Stimulated activated naive CD8-positive, alpha-beta T cell treated with anti-CD3 and anti-CD28 coated beads, Interleukin-15, amount 100 ng/mL, for 72 hours (primary cell): ENCODE data around the gene DIP2C.
"Not testable (repeated sequence)": the region's sequence is repeated elsewhere in the genome, so short reads cannot be mapped to it uniquely, and the experiment has no call there.

ENCODE experiments used
- ATAC-seq: fragments of 150-1000 bp; cut with Tn5 transposase; 2 replicates; pipeline ENCODE4 v1.10.0; 2021; ENCODE audit warnings: mild to moderate bottlenecking, moderate library complexity
- DNase-seq, 2 donors: peaks; one replicate each; pipeline ENCODE4 v3.0.0; 2021 to 2022
- H3K27ac Mint-ChIP-seq, 2 donors: one replicate each; pipeline ENCODE4 v1.8.0; 2022; ENCODE audit warnings: mild to moderate bottlenecking in 2 of 2, mixed read lengths in 2 of 2, moderate library complexity in 2 of 2
- H3K27me3 Mint-ChIP-seq: one replicate; pipeline ENCODE4 v1.8.0; 2022; ENCODE audit warnings: mixed read lengths
- H3K4me1 Mint-ChIP-seq: one replicate; pipeline ENCODE4 v1.8.0; 2022; ENCODE audit warnings: mild to moderate bottlenecking, mixed read lengths
- H3K4me3 Mint-ChIP-seq, 2 donors: one replicate each; pipeline ENCODE4 v1.8.0; 2022; ENCODE audit warnings: mild to moderate bottlenecking in 2 of 2, mixed read lengths in 2 of 2, moderate library complexity in 1 of 2
- H3K9me3 Mint-ChIP-seq, 2 donors: one replicate each; pipeline ENCODE4 v1.8.0; 2022; ENCODE audit warnings: mixed read lengths in 2 of 2

DIP2C gene

GRCh38 chr10:687583-688311, 1.7 kb downstream of the DIP2C start:
- Mint-ChIP-seq H3K9me3 (no peaks in the 10 kb centered on the region), H3K27me3 (peaks cover 65% of the 10 kb centered on the region), H3K27ac (no peak overlapping the region), H3K4me1 (peaks cover 10% of the 10 kb centered on the region), H3K4me3 (no peak overlapping the region)
- no peak for DNase-seq
- ATAC-seq, result no peak

DNA sequence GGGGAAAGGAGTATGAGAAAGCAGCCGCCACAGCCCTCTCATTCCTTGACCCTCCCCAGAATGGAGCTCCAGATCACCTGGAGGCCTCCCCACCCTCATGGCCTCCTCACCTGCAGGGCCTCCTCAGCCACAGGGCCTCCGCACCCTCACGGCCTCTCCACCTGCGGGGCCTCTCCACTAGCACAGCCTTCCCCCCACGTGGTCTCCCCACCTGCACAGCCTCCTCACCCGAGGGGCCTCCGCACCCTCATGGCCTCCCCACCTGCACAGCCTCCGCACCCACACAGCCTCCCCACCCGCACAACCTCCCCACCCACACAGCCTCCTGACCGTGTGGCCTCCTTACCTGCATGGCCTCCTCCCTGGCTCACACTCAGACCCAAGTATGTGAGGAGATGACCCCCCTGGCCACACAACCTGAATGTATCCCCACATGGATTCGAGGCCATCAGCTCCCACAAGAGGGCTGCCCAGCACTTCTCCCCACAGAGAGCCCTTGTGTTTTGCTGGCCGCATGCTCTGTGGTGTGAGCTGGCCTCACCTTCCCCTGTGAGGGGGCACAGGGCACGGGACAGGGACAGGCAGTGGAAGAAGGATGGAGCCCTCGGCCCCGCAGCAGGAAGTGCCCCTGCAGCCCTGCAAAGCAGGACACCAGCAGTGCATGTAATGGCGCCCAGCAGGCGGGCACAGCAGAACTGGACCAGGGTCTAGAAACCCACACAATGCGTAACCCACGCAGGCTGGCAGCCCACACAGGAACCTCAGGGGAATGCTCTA, 3.1 kb downstream of the DIP2C start:
- Mint-ChIP-seq H3K9me3 (no peaks in the 10 kb centered on the region), H3K27me3 (peaks cover 53% of the 10 kb centered on the region), H3K4me1 (peaks cover 10% of the 10 kb centered on the region), H3K27ac (no peak overlapping the region), H3K4me3 (no peak overlapping the region)
- peak; percentile 38 for ATAC-seq
- DNase-seq, result no peak

DNA sequence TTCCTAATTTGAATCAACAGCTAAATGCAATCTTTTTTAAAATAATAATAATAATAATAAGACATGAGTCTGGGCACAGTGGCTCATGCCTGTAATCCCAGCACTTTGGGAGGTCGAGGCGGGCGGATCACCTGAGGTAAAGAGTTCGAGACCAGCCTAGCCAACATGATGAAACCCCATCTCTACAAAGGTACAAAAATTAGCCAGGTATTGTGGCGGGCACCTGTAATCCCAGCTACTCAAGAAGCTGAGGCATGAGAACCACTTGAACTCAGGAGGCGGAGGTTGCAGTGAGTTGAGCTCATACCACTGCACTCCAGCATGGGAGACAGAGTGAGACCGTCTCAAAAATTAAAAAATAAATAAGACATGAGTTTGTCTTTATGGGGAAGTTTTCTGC, 3.9 kb downstream of the DIP2C start:
- no peak overlapping the region for H3K4me3 Mint-ChIP-seq
- peaks cover 7% of the 10 kb centered on the region for H3K4me1 Mint-ChIP-seq
- ATAC-seq (no peak), DNase-seq (no peak)
- no peak overlapping the region for H3K27ac Mint-ChIP-seq
- H3K27me3 Mint-ChIP-seq, result peaks cover 46% of the 10 kb centered on the region
- no peaks in the 10 kb centered on the region for H3K9me3 Mint-ChIP-seq

GRCh38 chr10:683448-684071, 5.9 kb downstream of the DIP2C start:
- ATAC-seq (no peak), DNase-seq (no peak)
- Mint-ChIP-seq H3K9me3 (no peaks in the 10 kb centered on the region), H3K27me3 (peaks cover 35% of the 10 kb centered on the region), H3K4me3 (no peak overlapping the region), H3K4me1 (no peaks in the 10 kb centered on the region), H3K27ac (no peak overlapping the region)

DNA sequence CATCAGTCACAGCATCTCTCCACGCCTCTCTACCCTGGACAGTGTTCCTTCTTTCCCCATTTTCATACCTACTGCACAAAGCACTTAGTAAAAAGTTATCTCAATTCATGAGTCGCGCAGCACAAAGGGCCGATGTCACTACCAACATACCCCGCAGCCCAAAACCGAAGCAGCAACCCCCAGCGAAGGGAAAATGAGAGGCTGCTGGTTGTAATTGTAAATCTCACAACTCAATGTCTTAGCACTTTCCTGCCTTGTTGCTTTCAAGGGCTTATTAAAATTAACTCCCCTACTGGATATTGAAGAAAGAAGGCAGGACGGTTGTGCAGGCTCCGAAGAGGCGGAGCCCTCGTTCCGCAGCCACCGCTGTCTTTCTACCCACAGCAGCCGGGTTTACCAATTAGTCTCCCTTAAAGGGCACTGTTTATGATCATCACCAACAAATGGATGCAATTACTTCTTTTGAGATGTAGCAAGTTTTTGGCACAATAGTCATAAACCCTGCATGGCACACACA, 6.5 kb downstream of the DIP2C start:
- Mint-ChIP-seq H3K9me3 (no peaks in the 10 kb centered on the region), H3K27me3 (peaks cover 29% of the 10 kb centered on the region), H3K4me1 (no peaks in the 10 kb centered on the region), H3K27ac (no peak overlapping the region), H3K4me3 (no peak overlapping the region)
- ATAC-seq (no peak), DNase-seq (no peak)

DNA sequence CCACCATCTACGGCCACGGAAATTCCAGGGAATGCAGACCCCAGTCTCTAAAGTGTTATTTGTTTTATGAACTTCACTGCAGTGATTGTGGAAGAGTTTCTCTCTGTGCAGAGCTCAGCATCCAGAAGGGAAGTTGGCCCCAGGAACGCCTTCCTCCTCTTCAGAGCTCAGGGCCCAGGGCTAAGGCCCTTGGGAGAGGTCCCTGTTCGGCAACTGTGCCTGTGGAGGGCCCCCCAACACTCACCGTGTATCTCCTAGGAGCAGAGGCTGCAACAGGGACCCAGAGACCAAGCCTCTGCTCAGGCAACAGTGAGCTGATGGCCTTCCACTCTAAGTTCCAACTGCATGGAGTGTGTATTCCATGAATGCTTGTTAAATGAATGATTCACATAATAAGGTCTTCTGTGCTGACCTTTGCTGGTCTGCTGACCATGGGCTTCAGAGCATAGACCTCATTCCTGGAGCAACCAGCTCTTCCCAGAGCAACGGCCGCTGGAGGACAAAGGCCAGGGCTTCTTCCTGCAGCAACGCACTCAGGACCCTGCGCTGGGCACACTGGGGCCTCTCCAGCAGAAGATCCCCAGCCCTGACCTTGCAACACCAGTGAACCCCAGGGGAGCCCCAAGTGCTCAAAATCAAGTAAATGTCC, 7.7 kb downstream of the DIP2C start:
- peaks cover 10% of the 10 kb centered on the region for H3K4me1 Mint-ChIP-seq
- DNase-seq (no peak), ATAC-seq (no peak)
- no peak overlapping the region for H3K4me3 Mint-ChIP-seq
- H3K27ac Mint-ChIP-seq, result no peak overlapping the region
- peaks cover 17% of the 10 kb centered on the region for H3K27me3 Mint-ChIP-seq
- no peaks in the 10 kb centered on the region for H3K9me3 Mint-ChIP-seq

GRCh38 chr10:680745-681144, 8.7 kb downstream of the DIP2C start:
- H3K9me3 Mint-ChIP-seq, result no peaks in the 10 kb centered on the region

DNA sequence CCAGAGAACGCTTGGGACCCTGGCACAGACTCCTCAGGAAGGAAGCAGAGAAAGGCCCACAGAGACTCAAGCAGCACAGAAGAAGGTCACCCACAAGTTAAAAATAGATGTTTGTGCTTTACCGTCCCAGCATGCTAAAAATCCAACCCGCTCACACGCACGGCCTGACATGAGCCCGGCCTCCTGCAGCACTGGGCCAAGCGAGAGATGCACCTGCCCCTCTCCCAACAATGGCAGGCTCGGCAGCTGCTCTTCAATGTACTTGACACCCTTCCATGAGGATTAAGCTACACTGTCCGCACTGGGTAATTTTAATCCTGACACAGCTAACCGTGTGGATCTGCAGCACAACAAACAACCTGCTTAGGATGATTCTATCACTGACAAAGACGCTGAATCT, 9.3 kb downstream of the DIP2C start:
- H3K27ac Mint-ChIP-seq, result no peak overlapping the region
- peaks cover 17% of the 10 kb centered on the region for H3K27me3 Mint-ChIP-seq
- peaks cover 10% of the 10 kb centered on the region for H3K4me1 Mint-ChIP-seq
- DNase-seq (no peak), ATAC-seq (no peak)
- H3K4me3 Mint-ChIP-seq, result no peak overlapping the region
- H3K9me3 Mint-ChIP-seq, result no peaks in the 10 kb centered on the region

More at GRCh38 chr10:680745-681144, 8.7 kb downstream of the DIP2C start:
- ATAC-seq (no peak), DNase-seq (no peak)
- Mint-ChIP-seq H3K27me3 (peaks cover 13% of the 10 kb centered on the region), H3K4me3 (no peak overlapping the region), H3K27ac (no peak overlapping the region), H3K4me1 (peaks cover 10% of the 10 kb centered on the region)

DNA sequence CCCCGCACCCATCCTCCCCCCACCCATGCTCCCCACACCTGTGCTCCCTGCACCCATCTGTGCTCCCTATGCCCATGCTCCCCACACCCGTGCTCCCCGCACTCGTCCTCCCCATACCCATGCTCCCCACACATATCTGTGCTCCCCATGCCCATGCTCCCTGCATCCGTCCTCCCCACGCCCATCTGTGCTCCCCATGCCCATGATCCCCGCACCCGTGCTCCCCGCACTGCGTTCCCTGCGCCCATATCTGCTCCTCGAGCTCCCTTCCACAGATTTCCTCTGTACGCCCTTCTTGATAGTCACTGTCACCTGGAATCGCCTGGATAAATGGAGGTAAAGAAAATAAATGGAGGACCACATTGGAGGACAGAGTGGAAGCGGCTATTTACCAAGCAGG, 9.9 kb downstream of the DIP2C start:
- ATAC-seq (no peak), DNase-seq (no peak)
- Mint-ChIP-seq H3K4me3 (no peak overlapping the region), H3K27me3 (peaks cover 17% of the 10 kb centered on the region), H3K9me3 (no peaks in the 10 kb centered on the region), H3K4me1 (peaks cover 10% of the 10 kb centered on the region), H3K27ac (no peak overlapping the region)

DNA sequence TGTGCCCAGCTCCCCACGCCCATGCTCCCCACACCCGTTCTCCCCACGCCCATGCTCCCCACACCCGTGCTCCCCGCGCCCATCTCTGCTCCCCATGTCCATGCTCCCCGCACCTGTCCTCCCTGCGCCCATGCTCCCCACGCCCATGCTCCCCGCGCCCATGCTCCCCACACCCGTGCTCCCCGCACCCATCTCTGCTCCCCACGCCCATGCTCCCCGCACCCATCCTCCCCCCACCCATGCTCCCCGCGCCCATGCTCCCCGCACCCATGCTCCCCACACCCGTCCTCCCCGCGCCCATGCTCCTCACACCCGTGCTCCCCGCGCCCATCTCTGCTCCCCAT, 10.8 kb downstream of the DIP2C start:
- H3K27ac Mint-ChIP-seq, ATAC-seq, H3K4me3 Mint-ChIP-seq, H3K4me1 Mint-ChIP-seq, H3K9me3 Mint-ChIP-seq, DNase-seq: not testable (repeated sequence)
- H3K27me3 Mint-ChIP-seq, result peaks cover 16% of the 10 kb centered on the region

DNA sequence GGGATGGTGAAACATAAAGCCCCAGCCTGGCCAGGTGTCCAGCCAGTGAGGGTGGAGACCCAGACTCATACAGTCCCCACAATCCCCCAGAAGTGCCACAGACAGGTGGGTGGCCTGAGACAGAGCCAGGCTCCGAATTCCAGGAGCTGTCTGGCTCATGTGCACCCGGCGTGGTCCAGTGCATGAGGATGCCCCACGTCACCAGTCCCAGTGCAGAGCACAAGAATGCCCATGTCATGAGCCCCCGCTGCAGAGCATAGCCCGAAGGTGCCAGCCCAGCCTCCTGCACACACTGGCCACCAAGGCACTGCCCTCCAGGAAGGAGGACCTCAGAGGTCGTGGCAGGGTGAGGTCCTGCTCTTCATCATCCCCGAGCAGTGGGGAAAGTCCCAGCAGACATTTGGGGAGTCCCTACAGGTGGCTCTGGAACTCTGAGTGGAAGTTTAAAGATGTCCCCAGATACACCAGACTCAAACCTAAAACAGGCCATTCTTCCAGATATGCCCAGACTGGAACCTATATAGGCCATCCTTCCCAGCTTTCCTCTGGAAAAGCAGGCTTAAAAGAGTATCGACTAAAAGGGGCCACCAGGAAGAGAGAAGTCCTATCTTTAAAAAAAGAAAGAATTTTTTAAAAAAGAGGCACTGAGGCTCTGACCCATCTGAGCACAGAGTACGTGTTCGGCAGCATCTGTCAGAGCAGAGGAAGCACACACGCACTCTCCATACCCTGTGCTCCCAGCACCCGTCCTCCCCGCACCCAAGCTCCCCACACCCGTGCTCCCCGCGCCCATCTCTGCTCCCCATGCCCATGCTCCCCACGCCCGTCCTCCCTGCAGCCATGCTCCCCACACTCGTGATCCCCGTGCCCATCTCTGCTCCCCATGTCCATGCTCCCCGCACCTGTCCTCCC, 11.5 kb downstream of the DIP2C start:
- peak; percentile 44 for ATAC-seq

DNA sequence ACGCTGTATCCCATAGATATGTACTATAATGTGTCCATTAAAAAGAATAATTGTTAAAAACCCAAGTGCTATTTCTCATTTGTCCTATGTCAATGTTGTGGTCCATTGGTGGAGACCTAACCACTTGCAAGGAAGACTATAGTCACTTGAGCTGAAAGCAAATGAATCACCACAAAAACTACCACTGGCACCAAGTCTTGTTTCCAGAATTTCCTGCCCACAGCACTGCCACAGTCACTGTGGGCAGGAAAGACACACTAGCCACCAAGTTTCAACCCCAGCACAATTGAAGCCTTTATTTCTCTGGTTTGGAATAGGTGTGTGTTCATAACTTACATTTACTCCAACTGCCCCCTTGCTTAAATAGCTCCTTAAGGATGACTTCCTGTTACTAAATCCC, 12.4 kb downstream of the DIP2C start:
- Mint-ChIP-seq H3K4me3 (no peak overlapping the region), H3K4me1 (peaks cover 10% of the 10 kb centered on the region), H3K27me3 (peaks cover 9% of the 10 kb centered on the region), H3K27ac (no peak overlapping the region), H3K9me3 (no peaks in the 10 kb centered on the region)
- DNase-seq (peak in 1 of 2 donors; percentile 55), ATAC-seq (peak; percentile 76)

More for the DNA sequence above, 11.5 kb downstream of the DIP2C start:
- Mint-ChIP-seq H3K27ac (no peak overlapping the region), H3K4me1 (peaks cover 10% of the 10 kb centered on the region), H3K27me3 (peaks cover 9% of the 10 kb centered on the region), H3K9me3 (no peaks in the 10 kb centered on the region), H3K4me3 (no peak overlapping the region)
- DNase-seq, result no peak

GRCh38 chr10:676178-676577, 13.3 kb downstream of the DIP2C start:
- H3K4me1 Mint-ChIP-seq, result peaks cover 10% of the 10 kb centered on the region
- no peak for DNase-seq
- no peaks in the 10 kb centered on the region for H3K9me3 Mint-ChIP-seq
- peak overlapping the region in 1 of 2 donors; percentile 40 for H3K27ac Mint-ChIP-seq
- peak; percentile 71 for ATAC-seq
- H3K4me3 Mint-ChIP-seq, result no peak overlapping the region
- peaks cover 14% of the 10 kb centered on the region for H3K27me3 Mint-ChIP-seq

DNA sequence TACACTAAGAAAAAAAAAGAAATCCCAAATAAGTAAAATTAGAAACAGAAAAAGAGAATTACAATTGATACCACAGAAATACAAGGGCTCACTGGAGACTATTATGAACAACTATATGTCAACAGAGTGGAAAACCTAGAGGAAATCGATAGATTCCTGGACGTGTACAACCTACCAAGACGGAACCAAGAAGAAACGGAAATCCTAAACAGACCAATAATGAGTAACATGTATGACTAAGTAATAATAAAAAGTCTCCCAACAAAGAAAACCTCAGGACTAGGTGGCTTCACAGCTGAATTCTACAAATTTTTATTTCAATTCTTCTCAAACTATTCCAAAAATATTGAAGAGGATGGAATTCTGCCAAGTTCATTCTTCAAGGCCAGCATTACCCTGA, 13.9 kb downstream of the DIP2C start:
- Mint-ChIP-seq H3K4me3 (no peak overlapping the region), H3K4me1 (peaks cover 10% of the 10 kb centered on the region), H3K9me3 (no peaks in the 10 kb centered on the region), H3K27ac (no peak overlapping the region), H3K27me3 (peaks cover 14% of the 10 kb centered on the region)
- ATAC-seq, result no peak
- no peak for DNase-seq

- ATAC-seq, result no peak
- H3K4me1 Mint-ChIP-seq, result peaks cover 10% of the 10 kb centered on the region
- H3K27ac Mint-ChIP-seq, result no peak overlapping the region
- H3K4me3 Mint-ChIP-seq, result no peak overlapping the region
- peaks cover 14% of the 10 kb centered on the region for H3K27me3 Mint-ChIP-seq
- no peak for DNase-seq
- H3K9me3 Mint-ChIP-seq, result no peaks in the 10 kb centered on the region
Measured at GRCh38 chr10:673492-673891, 16.0 kb downstream of the DIP2C start.
